ENCODE results near the gene LILRA2.
"Not testable (repeated sequence)": the region's sequence is repeated elsewhere in the genome, so short reads cannot be mapped to it uniquely, and the experiment has no call there.

Gene LILRA2

DNA sequence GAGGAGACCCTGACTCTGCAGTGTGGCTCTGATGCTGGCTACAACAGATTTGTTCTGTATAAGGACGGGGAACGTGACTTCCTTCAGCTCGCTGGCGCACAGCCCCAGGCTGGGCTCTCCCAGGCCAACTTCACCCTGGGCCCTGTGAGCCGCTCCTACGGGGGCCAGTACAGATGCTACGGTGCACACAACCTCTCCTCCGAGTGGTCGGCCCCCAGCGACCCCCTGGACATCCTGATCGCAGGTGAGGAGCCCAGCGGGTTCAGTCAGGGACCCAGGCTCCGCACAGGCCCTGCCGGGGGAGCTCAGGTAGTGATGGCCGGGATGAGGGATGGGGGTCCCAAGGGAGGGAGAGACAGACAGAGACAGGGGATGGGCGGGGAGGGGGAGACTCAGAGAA lies 58.9 kb downstream of the LILRA2 start:
- DNase-seq; H3K4me1 Mint-ChIP-seq; H3K4me3 Mint-ChIP-seq; H3K27ac Mint-ChIP-seq; H3K9me3 Mint-ChIP-seq; ATAC-seq; H3K36me3 Mint-ChIP-seq (ENCODE audit: low read depth): not testable (repeated sequence)
- peaks cover 10% of the 10 kb centered on the region for H3K27me3 Mint-ChIP-seq

DNA sequence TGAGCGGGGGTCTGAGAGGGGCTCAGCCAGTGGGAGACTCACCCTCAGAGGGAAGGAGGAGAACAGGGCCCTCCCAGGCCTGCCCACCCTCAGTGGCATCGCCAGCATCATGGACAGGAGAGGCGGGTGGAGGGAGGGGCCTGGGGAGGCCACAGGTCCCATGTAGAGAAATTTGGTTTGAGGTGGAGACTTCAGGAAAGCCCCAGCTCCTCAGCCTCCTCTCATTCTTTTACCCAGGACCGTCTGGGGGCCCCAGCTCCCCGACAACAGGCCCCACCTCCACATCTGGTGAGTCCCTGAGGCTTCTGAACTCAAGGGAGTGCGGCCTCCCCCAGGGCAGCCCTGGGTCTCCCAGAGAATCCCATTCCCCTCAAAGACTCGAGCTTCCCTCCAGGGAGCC lies 59.8 kb downstream of the LILRA2 start:
- H3K9me3 Mint-ChIP-seq: no peaks in the 10 kb centered on the region
- no peaks in the 10 kb centered on the region for H3K36me3 Mint-ChIP-seq (ENCODE audit: low read depth)
- DNase-seq (no peak), ATAC-seq (no peak)
- peaks cover 3% of the 10 kb centered on the region for H3K4me1 Mint-ChIP-seq
- no peak overlapping the region for H3K27ac Mint-ChIP-seq
- H3K4me3 Mint-ChIP-seq: no peak overlapping the region
- peaks cover 9% of the 10 kb centered on the region for H3K27me3 Mint-ChIP-seq

DNA sequence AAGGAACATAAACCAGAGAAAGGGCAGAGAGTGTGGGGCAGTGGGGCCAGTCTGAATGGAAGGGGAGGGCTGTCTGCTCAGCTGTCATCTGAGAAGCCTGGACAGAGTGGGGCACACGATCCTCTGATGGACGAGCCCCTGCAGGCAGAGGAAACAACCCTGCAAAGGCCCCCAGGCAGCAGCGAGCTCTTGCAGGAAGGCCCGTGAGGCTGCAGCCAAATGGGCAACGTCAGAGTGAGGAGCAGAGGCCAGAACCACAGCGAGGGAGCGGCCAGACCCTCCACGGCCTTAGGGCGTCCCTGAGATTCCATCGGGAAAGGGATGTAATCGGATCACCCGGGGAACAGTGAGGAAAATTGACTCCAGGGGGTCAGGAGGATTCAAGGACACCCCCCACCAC lies 62.5 kb downstream of the LILRA2 start:
- not testable (repeated sequence) for H3K4me1 Mint-ChIP-seq; H3K27ac Mint-ChIP-seq; H3K27me3 Mint-ChIP-seq; ATAC-seq; H3K9me3 Mint-ChIP-seq; H3K4me3 Mint-ChIP-seq; DNase-seq; H3K36me3 Mint-ChIP-seq (ENCODE audit: low read depth)

DNA sequence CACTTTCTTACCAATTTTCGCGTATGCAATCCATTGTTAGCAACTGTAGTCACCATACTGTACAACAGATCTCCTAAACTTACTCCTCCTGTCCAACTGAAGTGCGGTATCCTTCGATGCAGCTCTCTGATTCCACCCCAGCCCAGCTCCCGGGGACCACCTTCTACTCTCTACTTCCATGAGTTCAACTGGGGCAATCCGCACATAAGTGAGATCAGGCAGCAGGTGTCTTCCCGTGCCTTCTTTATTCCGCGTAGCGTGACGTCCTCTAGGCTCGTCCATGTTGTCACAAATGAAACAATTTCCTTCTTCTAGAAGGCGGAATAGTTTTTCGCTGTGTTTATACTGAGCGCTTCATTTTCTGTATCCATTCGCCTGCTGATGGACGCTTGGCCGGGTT lies 65.1 kb downstream of the LILRA2 start:
- no peaks in the 10 kb centered on the region for H3K36me3 Mint-ChIP-seq (ENCODE audit: low read depth)
- DNase-seq (no peak), ATAC-seq (no peak)
- no peaks in the 10 kb centered on the region for H3K9me3 Mint-ChIP-seq
- H3K4me1 Mint-ChIP-seq: no peaks in the 10 kb centered on the region
- peaks cover 11% of the 10 kb centered on the region for H3K27me3 Mint-ChIP-seq
- H3K4me3 Mint-ChIP-seq: no peak overlapping the region
- no peak overlapping the region for H3K27ac Mint-ChIP-seq

Measured in activated naive CD8-positive, alpha-beta T cell treated with anti-CD3 and anti-CD28 coated beads, Interleukin-2, amount 50 U/mL, for 24 hours (primary cell).